IPS DF 4.7 (cell line): ENCODE results near the gene AHCTF1.
"Not testable (repeated sequence)": the region's sequence is repeated elsewhere in the genome, so short reads cannot be mapped to it uniquely, and the experiment has no call there.

Experiments used
- DNase-seq: peaks from one replicate; pipeline ENCODE4 v3.0.0-alpha.2; 2013; ENCODE audit warnings: low spot score; ENCODE audit errors: extremely low read depth

The AHCTF1 gene

GRCh38 chr1:246840761-246841160, 91.0 kb downstream of the AHCTF1 start:
- DNase-seq: not testable (repeated sequence)

GRCh38 chr1:246838118-246838456, 93.7 kb downstream of the AHCTF1 start:
- no peak for DNase-seq

GRCh38 chr1:246837418-246838117, 94.2 kb downstream of the AHCTF1 start:
- DNase-seq: no peak

- DNase-seq: no peak
Measured at GRCh38 chr1:246836209-246836966, 95.4 kb downstream of the AHCTF1 start.

GRCh38 chr1:246831543-246831942, 100.2 kb downstream of the AHCTF1 start:
- no peak for DNase-seq

GRCh38 chr1:246828818-246829217, 102.9 kb downstream of the AHCTF1 start:
- DNase-seq: no peak

- DNase-seq: no peak
Measured at GRCh38 chr1:246827396-246827795, 104.4 kb downstream of the AHCTF1 start.

GRCh38 chr1:246825557-246826175, 106.1 kb downstream of the AHCTF1 start:
- DNase-seq: no peak

GRCh38 chr1:246824541-246824940, 107.2 kb downstream of the AHCTF1 start:
- no peak for DNase-seq

- not testable (repeated sequence) for DNase-seq
Measured at GRCh38 chr1:246822154-246822553, 109.6 kb downstream of the AHCTF1 start.

- DNase-seq: no peak
Measured at GRCh38 chr1:246820666-246821065, 111.1 kb downstream of the AHCTF1 start.

- peak; percentile 49 for DNase-seq
Measured at GRCh38 chr1:246817778-246818177, 114.0 kb downstream of the AHCTF1 start.

- no peak for DNase-seq
Measured at GRCh38 chr1:246815693-246816270, 116.0 kb downstream of the AHCTF1 start.

- no peak for DNase-seq
Measured at GRCh38 chr1:246814890-246815289, 116.9 kb downstream of the AHCTF1 start.

GRCh38 chr1:246813325-246813724, 118.4 kb downstream of the AHCTF1 start:
- not testable (repeated sequence) for DNase-seq

GRCh38 chr1:246811985-246812384, 119.8 kb downstream of the AHCTF1 start:
- no peak for DNase-seq

GRCh38 chr1:246809473-246809872, 122.3 kb downstream of the AHCTF1 start:
- no peak for DNase-seq

GRCh38 chr1:246805135-246805716, 126.5 kb downstream of the AHCTF1 start:
- DNase-seq: no peak

GRCh38 chr1:246803883-246804282, 127.9 kb downstream of the AHCTF1 start:
- DNase-seq: no peak

GRCh38 chr1:246803373-246803772, 128.4 kb downstream of the AHCTF1 start:
- DNase-seq: no peak

- no peak for DNase-seq
Measured at GRCh38 chr1:246801241-246802020, 130.3 kb downstream of the AHCTF1 start.
